22Rv1 (cell line): ENCODE results near the gene RNF220.

Experiments used
- CTCF ChIP-seq: fragments of 450-650 bp; IDR thresholded peaks from 2 replicates; pipeline ENCODE4 v1.5.1; 2017; ENCODE audit warnings: mild to moderate bottlenecking
- ZFX ChIP-seq: fragments of 450-650 bp; IDR thresholded peaks from 2 replicates; pipeline ENCODE4 v1.6.1; 2017; ENCODE audit warnings: antibody characterized with exemption, borderline replicate concordance

- no peak for TF ChIP-seq CTCF
- TF ChIP-seq ZFX: no peak
Observed at GRCh38 chr1:44405798-44406736, 1.0 kb downstream of the RNF220 start.
